K562 (cell line): ENCODE measurements around the gene HSPA1L. TPM values are rescaled to one million over a fixed set of nuclear protein-coding genes. Genes with fewer than 3 reads are reported as not detected.

Source experiments
- BCLAF1 ChIP-seq, 2 experiments: fragments of 450-650 bp in 1 of 2; IDR thresholded peaks; 2 replicates each; pipeline ENCODE4 v1.6.1; 2011 to 2017; ENCODE audit warnings: low read depth in 2 of 2, antibody characterized with exemption in 1 of 2, borderline replicate concordance in 1 of 2, low read length in 1 of 2, mild to moderate bottlenecking in 1 of 2, mixed read lengths in 1 of 2; ENCODE audit not compliant: control insufficient read depth in 1 of 2
- FOXP4 ChIP-seq: sonication (generic); formaldehyde crosslinking; IDR thresholded peaks from 2 replicates; pipeline ENCODE4 v1.8.0; 2022; ENCODE audit warnings: mild to moderate bottlenecking, missing genetic modification reagents, borderline replicate concordance
- HNRNPLL ChIP-seq: fragments of 200-400 bp; formaldehyde crosslinking; IDR thresholded peaks from 2 replicates; pipeline ENCODE4 v1.6.1; 2017; ENCODE audit warnings: low read length, low read depth, mild to moderate bottlenecking; ENCODE audit not compliant: poor library complexity, severe bottlenecking
- MEF2A ChIP-seq: IDR thresholded peaks from 2 replicates; pipeline ENCODE4 v1.6.1; 2011; ENCODE audit warnings: low read depth, mild to moderate bottlenecking, low read length, moderate library complexity; ENCODE audit not compliant: control insufficient read depth
- MYC ChIP-seq, 2 experiments: fragments of 250-450 bp in 1 of 2; sonication (Bioruptor Pico) in 1 of 2; IDR thresholded peaks; 2 replicates each; pipeline versions ENCODE4 v1.5.1 to v1.6.1; 2012 to 2021; ENCODE audit warnings: low read depth in 2 of 2, borderline replicate concordance in 1 of 2, improper control_type of control experiment in 1 of 2, low read length in 1 of 2, mild to moderate bottlenecking in 1 of 2, moderate library complexity in 1 of 2
- MYNN ChIP-seq, 2 experiments: sonication (generic); formaldehyde crosslinking in 1 of 2; IDR thresholded peaks; 2 replicates each; pipeline versions ENCODE4 v1.5.0 to v1.6.1; 2016 to 2020; ENCODE audit warnings: antibody characterized with exemption in 1 of 2, missing genetic modification reagents in 1 of 2
- NFIC ChIP-seq: fragments of 450-650 bp; IDR thresholded peaks from 2 replicates; pipeline ENCODE4 v1.6.1; 2017; ENCODE audit warnings: mild to moderate bottlenecking, inconsistent platforms
- PHB ChIP-seq: fragments of 250-450 bp; sonication (Bioruptor Pico); IDR thresholded peaks from 2 replicates; pipeline ENCODE4 v1.5.0; 2021
- PHF8 ChIP-seq: fragments of 200-600 bp; sonication (generic); IDR thresholded peaks from 2 replicates; pipeline ENCODE4 v1.6.1; 2012; ENCODE audit warnings: mixed run types, mild to moderate bottlenecking, inconsistent platforms, low read length, moderate library complexity, borderline replicate concordance
- PTTG1 ChIP-seq: fragments of 450-650 bp; IDR thresholded peaks from 2 replicates; pipeline ENCODE4 v1.6.1; 2016; ENCODE audit warnings: low read depth, mild to moderate bottlenecking, missing genetic modification characterization, missing compliant biosample characterization
- SAFB ChIP-seq: fragments of 200-400 bp; formaldehyde crosslinking; IDR thresholded peaks from 2 replicates; pipeline ENCODE4 v1.6.1; 2017; ENCODE audit warnings: low read depth, low read length, borderline replicate concordance
- SIX5 ChIP-seq, 2 experiments: IDR thresholded peaks; 2 replicates each; pipeline ENCODE4 v1.6.1; 2011; ENCODE audit warnings: low read length in 2 of 2, borderline replicate concordance in 1 of 2, low read depth in 1 of 2, mild to moderate bottlenecking in 1 of 2, moderate library complexity in 1 of 2; ENCODE audit not compliant: insufficient read depth in 1 of 2
- SMAD2 ChIP-seq: fragments of 150-350 bp; IDR thresholded peaks from 2 replicates; pipeline ENCODE4 v1.6.1; 2014; ENCODE audit warnings: low read depth, mild to moderate bottlenecking, low read length
- TRIM28 ChIP-seq: fragments of 450-650 bp; IDR thresholded peaks from 2 replicates; pipeline ENCODE4 v1.6.1; 2017
- USF1 ChIP-seq: sonication (generic); formaldehyde crosslinking; IDR thresholded peaks from 2 replicates; pipeline ENCODE4 v1.9.0; 2022; ENCODE audit warnings: mild to moderate bottlenecking, missing genetic modification reagents
- ZBTB17 ChIP-seq: fragments of 450-650 bp; formaldehyde crosslinking; IDR thresholded peaks from 2 replicates; pipeline ENCODE4 v1.4.0; 2020; ENCODE audit warnings: mild to moderate bottlenecking
- ZFP36 ChIP-seq: fragments of 150-350 bp; IDR thresholded peaks from 2 replicates; pipeline ENCODE4 v1.6.1; 2018; ENCODE audit warnings: low read length, low read depth; ENCODE audit not compliant: partially characterized antibody
- ZNF143 ChIP-seq: sonication (generic); formaldehyde crosslinking; IDR thresholded peaks from 2 replicates; pipeline ENCODE4 v1.9.0; 2022; ENCODE audit warnings: mild to moderate bottlenecking, missing genetic modification reagents
- ZNF445 ChIP-seq: fragments of 250-450 bp; sonication (Bioruptor Pico); IDR thresholded peaks from 2 replicates; pipeline ENCODE4 v1.4.0; 2020; ENCODE audit warnings: low read depth, mild to moderate bottlenecking, moderate library complexity
- ZNF589 ChIP-seq: fragments of 200-800 bp; sonication (Bioruptor generic); IDR thresholded peaks from 2 replicates; pipeline ENCODE4 v1.6.1; 2016; ENCODE audit warnings: low read depth, missing genetic modification characterization, missing compliant biosample characterization
- ZNF76 ChIP-seq: fragments of 250-450 bp; sonication (Bioruptor Pico); IDR thresholded peaks from 2 replicates; pipeline ENCODE4 v1.4.0; 2020; ENCODE audit warnings: mild to moderate bottlenecking, moderate library complexity, borderline replicate concordance
- polyA plus RNA-seq, 8 experiments: library from polyadenylated mRNA; depleted of rRNA in 4 of 8; stranded (reverse) in 5 of 8; unstranded in 3 of 8; fragments of >200 nt; fragmentation: Nextera tagmentation in 2 of 8; fragmentation: Illumina TruSeq in 1 of 8; extraction: Ambion mirVana in 2 of 8; extraction: Trizol in 1 of 8; gene quantifications; 2 replicates each; pipeline versions ENCODE4 v1.2.1 to v1.2.3, GENCODE V29; 2011 to 2014; ENCODE audit warnings: inconsistent platforms in 1 of 8, missing spikeins in 1 of 8
- total RNA-seq, 7 experiments: library from RNA; depleted of rRNA in 6 of 7; stranded (reverse); fragments of >200 nt in 6 of 7; fragmentation: Illumina TruSeq in 2 of 7; extraction: Trizol in 2 of 7; gene quantifications; 2 replicates each; pipeline versions ENCODE4 v1.2.1 to v1.2.3, GENCODE V29; 2011 to 2021; ENCODE audit warnings: low replicate concordance in 1 of 7

HSPA1L gene
- total and polyA plus RNA-seq, 9 of the 15 experiments (the other 6 are each of a cell fraction or from before 2014, with no cell fraction given) = 0.14 to 2.1 (median 1.3) TPM

- TF ChIP-seq MYC (IDR thresholded peaks at IDR 0.05; ENCODE audit: low read depth, low read length) (peak; percentile 86), MYC (CRISPR knock-in tag; IDR thresholded peaks at IDR 0.05; ENCODE audit: borderline replicate concordance, low read depth) (peak; percentile 78; the same call in 1 of the 2 replicates), PHB (CRISPR knock-in tag) (0 out of 2 replicates have a peak, but pooled peaks have one; percentile 66), NFIC (peak; percentile 100), ZNF76 (CRISPR knock-in tag) (no peak), ZNF589 (CRISPR knock-in tag) (peak; percentile 80), PTTG1 (tag) (no peak), HNRNPLL (peak; percentile 52), ZNF445 (CRISPR knock-in tag) (no peak; the same call in 1 of the 2 replicates), BCLAF1 (IDR thresholded peaks at IDR 0.05; ENCODE audit: borderline replicate concordance in 1 of 2, control insufficient read depth in 1 of 2, low read depth in 2 of 2, low read length in 1 of 2) (peak in 1 of 2 experiments; percentile 93; a peak in 3 of 4 replicates), ZFP36 (peak; percentile 57), PHF8 (peak; percentile 30; the same call in 1 of the 2 replicates), SIX5 (IDR thresholded peaks at IDR 0.05; ENCODE audit: borderline replicate concordance in 1 of 2, insufficient read depth in 1 of 2, low read depth in 1 of 2, low read length in 2 of 2) (no peak), MEF2A (peak; percentile 100), TRIM28 (peak; percentile 83), MYNN (IDR thresholded peaks at IDR 0.05) (peak; percentile 98), MYNN (CRISPR knock-in tag; IDR thresholded peaks at IDR 0.05) (no peak), USF1 (CRISPR knock-in tag) (peak; percentile 66), SAFB (peak; percentile 15; the same call in 1 of the 2 replicates), SMAD2 (no peak), ZNF143 (CRISPR knock-in tag) (peak; percentile 55; the same call in 1 of the 2 replicates), FOXP4 (CRISPR knock-in tag) (peak; percentile 98), ZBTB17 (no peak; the same call in none of the 2 replicates)
Measured at GRCh38 chr6:31776989-31777666, 38.0 kb downstream of the HSPA1L start, which contains the start of gene VWA7 (continued).
